ENCODE data around the gene CLEC18C.
"Not testable (repeated sequence)": the region's sequence is repeated elsewhere in the genome, so short reads cannot be mapped to it uniquely, and the experiment has no call there.

CLEC18C gene

GRCh38 chr16:70218586-70218985 lies 45.0 kb downstream of the CLEC18C start:
- DNase-seq, result not testable (repeated sequence)

DNA sequence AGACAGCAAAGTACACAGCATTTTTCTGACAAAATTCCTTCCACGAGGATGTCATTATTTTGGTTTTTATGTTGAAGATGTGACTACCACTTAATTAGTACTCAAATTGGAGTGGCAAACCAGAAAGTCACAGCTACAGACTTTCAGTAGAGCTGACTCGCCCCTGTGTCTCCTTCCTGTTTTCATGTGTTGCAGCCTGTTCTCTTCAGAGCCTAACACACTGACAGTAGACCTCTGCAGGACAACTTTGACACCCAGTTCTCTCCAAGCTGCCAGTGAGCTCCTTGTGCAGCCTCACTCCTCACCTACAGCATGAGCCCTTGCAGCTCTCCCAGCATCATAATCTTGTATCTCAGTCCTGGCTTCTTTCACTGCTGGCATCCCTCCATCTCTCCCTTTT lies 49.0 kb downstream of the CLEC18C start:
- not testable (repeated sequence) for DNase-seq

DNA sequence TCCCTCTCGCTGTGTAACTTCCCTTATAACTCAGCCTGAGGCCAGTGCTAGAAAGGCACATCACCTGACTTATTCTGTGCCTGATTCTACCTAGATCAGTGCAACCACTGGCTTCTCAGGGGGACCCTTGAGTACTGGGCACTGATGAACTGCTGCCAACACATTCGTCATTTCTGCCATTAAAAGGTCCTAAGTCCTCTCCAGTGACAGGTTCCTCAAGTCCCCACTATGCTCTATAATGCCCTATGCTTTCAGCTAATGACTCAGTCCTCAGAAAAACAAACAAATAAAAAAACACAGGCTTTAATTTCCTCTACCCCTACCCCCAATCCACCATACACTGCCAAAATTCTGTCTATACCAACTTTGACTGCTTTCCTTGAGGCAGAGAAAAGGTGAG lies 49.6 kb downstream of the CLEC18C start:
- not testable (repeated sequence) for DNase-seq

DNA sequence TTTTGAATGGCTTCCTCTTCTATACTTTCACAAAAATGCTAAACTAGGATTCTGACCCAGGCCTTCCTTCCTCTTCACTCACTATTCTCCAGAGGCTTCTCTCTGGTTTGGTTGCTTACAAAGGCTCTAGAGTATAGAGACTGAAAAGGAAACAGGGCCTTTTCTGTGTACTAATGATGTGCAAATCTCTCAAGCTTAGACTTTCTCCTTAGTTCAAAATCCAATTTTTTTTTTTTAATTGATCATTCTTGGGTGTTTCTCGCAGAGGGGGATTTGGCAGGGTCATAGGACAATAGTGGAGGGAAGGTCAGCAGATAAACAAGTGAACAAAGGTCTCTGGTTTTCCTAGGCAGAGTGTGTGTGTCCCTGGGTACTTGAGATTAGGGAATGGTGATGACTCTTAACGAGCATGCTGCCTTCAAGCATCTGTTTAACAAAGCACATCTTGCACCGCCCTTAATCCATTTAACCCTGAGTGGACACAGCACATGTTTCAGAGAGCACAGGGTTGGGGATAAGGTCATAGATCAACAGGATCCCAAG lies 50.5 kb downstream of the CLEC18C start:
- DNase-seq, result not testable (repeated sequence)

GRCh38 chr16:70224645-70225044 lies 51.1 kb downstream of the CLEC18C start:
- not testable (repeated sequence) for DNase-seq

DNA sequence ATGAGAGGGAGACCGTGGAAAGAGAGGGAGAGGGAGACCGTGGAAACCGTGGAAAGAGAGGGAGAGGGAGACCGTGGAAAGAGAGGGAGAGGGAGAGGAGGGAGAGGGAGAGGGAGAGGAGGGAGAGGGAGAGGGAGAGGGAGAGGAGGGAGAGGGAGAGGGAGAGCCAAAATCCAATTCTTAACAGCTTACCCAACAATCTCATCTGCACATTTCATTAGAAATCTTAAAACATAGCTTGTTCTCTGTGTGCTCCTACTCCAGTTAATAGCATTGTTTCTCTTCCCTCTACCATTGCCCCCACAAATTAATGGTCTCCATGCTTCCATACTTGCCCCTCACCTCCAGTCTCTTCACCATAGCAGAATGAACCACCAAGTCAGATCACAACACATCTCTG lies 51.8 kb downstream of the CLEC18C start:
- not testable (repeated sequence) for DNase-seq

- not testable (repeated sequence) for DNase-seq
Measured at GRCh38 chr16:70226024-70226423, 52.4 kb downstream of the CLEC18C start.

GRCh38 chr16:70231831-70232230 lies 58.2 kb downstream of the CLEC18C start:
- DNase-seq, result not testable (repeated sequence)
